Stimulated activated CD4-positive, alpha-beta T cell treated with anti-CD3 and anti-CD28 coated beads, Interleukin-4, amount 100 ng/mL, for 24 hours (primary cell): ENCODE measurements around the gene C10orf62.

ENCODE experiments used
- DNase-seq: peaks from one replicate; pipeline ENCODE4 v3.0.0-alpha.2; 2020

C10orf62 gene

GRCh38 chr10:97587183-97587582, 2.3 kb upstream of the C10orf62 start:
- no peak for DNase-seq

- no peak for DNase-seq
These were observed 694 bp downstream of the C10orf62 start for GRCh38 chr10:97590082-97590747.

DNA sequence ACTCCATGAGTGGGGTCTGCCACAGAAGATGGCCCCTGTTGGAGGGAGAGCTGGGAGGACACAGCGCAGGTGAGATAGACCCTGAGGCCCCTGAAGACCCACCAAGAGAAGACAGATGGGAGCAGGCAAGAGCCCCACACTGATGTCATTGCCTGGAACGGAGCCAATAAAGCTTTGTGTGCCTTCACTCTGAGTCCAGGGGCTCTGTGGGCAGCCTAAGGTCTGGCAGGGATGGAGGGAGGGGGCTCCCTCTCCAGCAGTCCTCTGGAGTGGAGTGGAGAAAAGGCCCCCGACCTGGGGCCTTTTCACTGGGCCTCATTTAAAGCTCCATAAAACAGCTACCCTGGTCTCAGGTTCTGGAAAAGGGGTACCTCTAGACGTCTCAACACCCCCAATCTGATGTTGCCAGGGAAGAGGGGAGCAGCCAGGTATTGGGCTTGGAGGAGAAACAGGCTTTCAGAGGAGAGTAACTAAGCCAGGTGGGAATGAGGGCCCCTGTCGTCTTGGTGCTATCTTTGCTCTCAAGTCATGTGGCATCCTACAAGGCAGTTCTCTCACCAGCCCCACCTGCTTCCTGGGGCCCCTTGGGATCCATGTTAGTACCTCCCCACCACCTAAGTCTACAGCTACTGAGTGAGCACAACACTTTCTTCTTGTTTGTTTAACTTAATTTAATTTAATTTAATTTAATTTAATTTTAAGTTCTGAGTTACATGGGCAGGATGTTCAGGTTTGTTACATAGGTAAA, 1.4 kb downstream of the C10orf62 start:
- no peak for DNase-seq

- no peak for DNase-seq
These were observed 3.9 kb downstream of the C10orf62 start for GRCh38 chr10:97593421-97593820.

DNA sequence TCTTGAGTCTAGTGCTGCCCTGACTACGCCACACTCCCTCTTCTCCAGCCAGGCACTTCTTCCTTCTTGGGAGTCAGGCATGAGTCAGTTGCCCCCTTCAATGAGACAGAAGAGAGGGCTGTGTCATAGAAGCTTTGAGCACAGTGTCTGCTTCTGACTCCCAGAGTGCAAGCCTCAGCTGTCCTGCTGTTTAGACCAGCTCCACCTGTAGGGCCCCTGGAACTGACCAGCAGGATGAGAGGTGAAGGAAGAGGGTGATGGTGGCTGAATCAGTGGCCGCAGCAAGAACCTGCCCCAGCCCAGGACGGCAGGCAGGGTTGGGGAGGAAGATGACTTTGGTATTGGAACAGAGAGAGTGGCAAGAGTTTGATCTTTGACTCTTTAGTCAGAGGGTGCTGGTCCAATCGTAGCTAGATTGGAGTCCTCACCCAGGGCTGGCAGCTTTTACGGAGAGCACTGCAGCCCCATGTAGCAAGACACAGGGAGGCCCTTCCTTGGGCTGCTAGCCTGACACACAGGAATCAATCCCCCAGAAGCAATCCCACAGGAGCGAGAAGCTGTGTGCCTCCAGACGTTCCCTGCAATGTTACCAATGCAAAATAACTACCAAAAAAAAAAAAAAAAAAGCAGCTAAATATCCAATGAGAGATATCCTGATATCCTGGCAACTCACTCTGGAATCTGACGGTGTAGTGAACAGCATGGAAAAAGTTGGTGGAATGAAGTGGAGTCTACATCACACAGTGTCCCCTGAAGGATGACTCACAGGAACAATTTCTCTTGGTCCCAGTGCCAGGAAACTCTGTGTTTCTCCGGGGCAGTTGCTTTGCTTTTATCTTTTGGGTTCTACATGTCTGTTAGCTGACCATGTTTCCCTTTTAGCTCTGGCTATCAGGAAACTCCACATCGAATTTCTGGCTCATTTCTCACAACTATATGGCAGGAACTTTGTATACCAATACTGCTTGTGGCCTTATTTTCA, 6.9 kb downstream of the C10orf62 start:
- DNase-seq, result no peak

- DNase-seq, result no peak
These were observed 8.3 kb downstream of the C10orf62 start for GRCh38 chr10:97597778-97598177.

DNA sequence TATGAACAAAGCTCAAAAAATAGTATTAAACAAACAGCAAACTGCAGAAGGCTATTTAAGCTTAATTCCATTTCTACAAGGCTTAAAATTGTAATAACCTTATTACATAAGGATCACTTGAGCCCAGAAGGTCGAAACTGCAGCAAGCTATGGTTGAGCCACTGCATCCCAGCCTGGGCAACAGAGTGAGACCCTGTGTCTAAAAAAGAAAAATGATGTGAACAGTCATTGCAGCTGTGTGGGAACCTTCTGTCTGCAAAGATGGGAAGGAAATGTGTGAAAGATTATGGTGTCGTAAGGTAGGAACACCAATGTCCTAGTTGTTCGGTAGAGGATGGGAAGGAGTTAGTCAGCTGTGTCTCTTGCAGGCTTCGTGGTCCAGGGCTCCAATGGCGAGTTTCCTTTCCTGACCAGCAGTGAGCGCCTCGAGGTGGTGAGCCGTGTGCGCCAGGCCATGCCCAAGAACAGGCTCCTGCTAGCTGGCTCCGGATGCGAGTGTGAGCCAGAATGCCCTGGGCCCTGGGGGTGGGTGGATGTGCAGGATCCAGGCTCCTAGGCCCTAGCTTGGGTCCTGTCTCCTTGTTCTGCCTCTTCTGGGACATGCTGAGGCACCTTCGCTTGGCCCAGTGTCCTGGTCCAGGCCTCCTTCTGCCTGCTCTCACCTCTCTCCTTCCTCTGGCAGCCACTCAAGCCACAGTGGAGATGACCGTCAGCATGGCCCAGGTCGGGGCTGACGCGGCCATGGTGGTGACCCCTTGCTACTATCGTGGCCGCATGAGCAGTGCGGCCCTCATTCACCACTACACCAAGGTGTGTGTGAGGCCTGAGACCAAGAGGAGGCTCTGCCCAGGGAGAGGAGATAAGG, 9.1 kb downstream of the C10orf62 start:
- no peak for DNase-seq

DNA sequence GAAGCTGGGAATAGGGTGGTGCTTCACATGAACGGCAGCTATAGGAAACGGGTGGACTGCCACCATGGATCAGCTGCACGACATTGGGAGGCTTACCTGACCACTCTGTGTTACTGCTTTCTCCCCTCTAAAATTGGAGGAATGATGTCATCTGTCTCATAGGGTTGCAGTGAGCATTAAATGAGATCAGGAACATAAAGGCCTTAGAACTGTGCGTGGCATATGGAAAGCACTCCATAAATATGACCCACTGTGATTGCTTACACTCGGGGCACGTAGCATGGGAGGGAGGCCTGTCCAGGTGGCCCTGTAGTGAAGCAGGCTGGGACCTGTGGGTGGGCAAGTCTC, 9.7 kb downstream of the C10orf62 start:
- no peak for DNase-seq

GRCh38 chr10:97600616-97601015, 11.1 kb downstream of the C10orf62 start:
- no peak for DNase-seq

GRCh38 chr10:97601268-97602215, 12.0 kb downstream of the C10orf62 start:
- no peak for DNase-seq

GRCh38 chr10:97607095-97607636, 17.6 kb downstream of the C10orf62 start:
- no peak for DNase-seq

GRCh38 chr10:97608991-97609561, 19.6 kb downstream of the C10orf62 start:
- DNase-seq, result no peak

DNA sequence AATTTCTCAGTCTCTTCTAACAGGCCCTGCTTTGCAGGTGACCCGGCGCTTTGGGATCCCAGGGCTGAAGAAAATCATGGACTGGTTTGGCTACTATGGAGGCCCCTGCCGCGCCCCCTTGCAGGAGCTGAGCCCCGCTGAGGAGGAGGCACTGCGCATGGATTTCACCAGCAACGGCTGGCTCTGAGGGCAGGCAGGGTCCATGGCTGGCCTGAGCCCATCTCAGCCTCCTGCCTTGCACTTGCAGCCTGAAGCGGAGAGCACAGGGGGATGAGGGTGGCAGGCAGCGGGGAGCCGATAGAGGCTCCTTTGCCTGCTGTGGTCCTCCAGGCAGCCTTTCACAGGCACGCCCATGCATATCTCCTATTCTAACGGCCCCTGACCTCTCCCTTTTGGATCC, 22.0 kb downstream of the C10orf62 start:
- DNase-seq, result no peak

GRCh38 chr10:97612386-97612785, 22.9 kb downstream of the C10orf62 start:
- DNase-seq, result no peak

DNA sequence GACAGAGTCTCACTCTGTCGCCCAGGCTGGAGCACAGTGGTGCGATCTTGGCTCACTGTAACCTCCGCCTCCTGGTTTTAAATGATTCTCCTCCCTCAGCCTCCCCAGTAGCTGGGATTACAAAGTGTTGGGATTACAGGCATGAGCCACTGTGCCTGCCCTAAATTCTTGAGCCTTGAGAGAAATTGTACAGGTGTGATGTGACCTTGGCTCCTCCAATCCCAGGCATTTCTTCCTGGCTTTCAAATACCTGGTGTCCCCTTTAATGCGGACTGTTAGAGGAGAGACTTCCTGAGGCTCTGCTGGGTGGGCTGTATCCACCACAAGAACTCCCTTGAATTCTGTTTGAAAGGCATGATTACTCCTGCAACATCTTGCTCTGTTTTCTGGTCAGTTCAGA, 28.8 kb downstream of the C10orf62 start:
- DNase-seq, result no peak

DNA sequence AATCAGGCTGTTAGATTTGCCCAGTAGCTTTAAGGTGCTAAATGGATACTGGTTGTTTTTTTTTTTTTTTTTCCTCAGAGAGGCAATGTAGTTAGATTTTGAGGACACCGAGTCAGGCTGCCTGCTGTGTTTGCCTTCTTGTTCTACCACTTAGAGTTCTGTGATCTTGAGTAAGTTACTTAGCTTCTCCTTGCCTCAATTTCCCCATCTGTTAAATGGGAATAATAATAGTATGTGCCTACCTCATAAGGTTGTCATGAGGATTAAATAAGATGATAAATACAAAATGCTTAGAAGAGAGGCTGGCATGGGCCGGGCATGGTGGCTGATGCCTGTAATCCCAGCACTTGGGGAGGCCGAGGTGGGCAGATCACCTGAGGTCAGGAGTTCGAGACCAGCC, 29.2 kb downstream of the C10orf62 start:
- no peak for DNase-seq

GRCh38 chr10:97623277-97623676, 33.8 kb downstream of the C10orf62 start:
- DNase-seq, result no peak

DNA sequence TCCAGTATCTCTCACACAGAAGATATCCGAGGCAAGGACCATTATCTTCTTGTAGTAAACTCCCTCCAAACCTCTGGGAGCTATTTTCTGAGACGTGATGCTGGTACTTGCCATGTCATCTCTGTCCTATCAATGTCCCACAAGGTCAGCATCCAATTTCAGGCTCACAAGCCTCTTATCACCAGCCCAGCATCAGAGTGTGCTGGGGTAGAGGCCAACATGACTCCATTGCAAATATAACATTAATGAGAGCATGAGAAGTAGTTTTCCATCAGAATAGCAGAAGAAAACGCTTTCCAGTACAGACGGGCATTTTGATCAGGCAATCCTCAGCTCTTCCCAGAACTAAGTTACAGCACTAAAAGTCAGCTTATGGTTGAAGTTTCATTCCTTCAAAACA, 38.2 kb downstream of the C10orf62 start:
- DNase-seq, result no peak

DNA sequence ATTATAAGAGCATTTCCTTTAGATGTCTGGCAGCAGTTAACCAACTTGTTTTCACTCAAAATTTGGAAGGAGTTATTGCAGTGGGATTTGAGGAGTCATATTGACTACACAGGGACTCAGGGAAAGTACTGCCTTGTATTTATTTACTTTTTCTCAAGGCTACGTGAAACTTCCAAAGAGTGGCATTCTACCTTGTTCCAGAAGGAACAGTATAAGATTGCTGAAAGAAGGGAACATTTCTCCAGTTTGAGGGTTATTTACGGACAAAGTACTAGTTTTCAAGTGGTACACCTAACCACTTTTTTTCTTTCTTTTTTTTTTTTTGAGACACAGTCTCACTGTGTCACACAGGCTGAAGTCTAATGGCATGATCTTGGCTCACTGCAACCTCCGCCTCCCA, 38.7 kb downstream of the C10orf62 start:
- DNase-seq, result no peak

- no peak for DNase-seq
These were observed 39.8 kb downstream of the C10orf62 start for GRCh38 chr10:97629289-97629688.

DNA sequence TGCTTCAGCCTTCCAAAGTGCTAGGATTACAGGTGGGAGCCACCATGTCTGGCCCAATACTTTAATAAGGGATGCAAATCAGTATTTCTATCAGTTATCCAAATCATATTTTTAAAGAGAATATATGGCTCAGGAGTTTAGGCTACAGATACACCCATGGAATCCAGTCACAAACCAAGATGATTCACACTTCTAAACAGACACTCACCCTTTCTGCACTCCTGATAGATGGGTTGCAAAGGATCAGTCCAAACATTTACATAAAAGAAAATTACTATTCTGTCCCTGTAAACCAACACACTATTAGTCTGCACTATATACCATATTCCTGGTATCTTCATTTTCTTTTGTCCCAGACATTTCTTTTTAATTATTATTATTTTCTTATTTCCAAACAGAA, 41.6 kb downstream of the C10orf62 start:
- DNase-seq, result no peak
